Measurements from ENCODE around the gene LOXL1.

LOXL1 gene

GRCh38 chr15:73889762-73890124 is 36.5 kb upstream of the LOXL1 start:
- no peak for TF ChIP-seq CTCF (IDR thresholded peaks at IDR 0.05; ENCODE audit: unreplicated experiment in 3 of 3)
- H3K27ac Mint-ChIP-seq: no peak overlapping the region
- H3K9me3 Mint-ChIP-seq: no peaks in the 10 kb centered on the region
- H3K27me3 Mint-ChIP-seq (ENCODE audit: low read depth): peaks cover 45% of the 10 kb centered on the region
- H3K36me3 Mint-ChIP-seq (ENCODE audit: low read depth): no peaks in the 10 kb centered on the region
- no peaks in the 10 kb centered on the region for H3K4me1 Mint-ChIP-seq
- no peak overlapping the region for H3K4me3 Mint-ChIP-seq

- peaks cover 42% of the 10 kb centered on the region for H3K27me3 Mint-ChIP-seq (ENCODE audit: low read depth)
- H3K4me3 Mint-ChIP-seq: no peak overlapping the region
- H3K27ac Mint-ChIP-seq: no peak overlapping the region
- TF ChIP-seq CTCF (IDR thresholded peaks at IDR 0.05; ENCODE audit: unreplicated experiment in 3 of 3): no peak
- H3K4me1 Mint-ChIP-seq: no peaks in the 10 kb centered on the region
- no peaks in the 10 kb centered on the region for H3K9me3 Mint-ChIP-seq
- no peaks in the 10 kb centered on the region for H3K36me3 Mint-ChIP-seq (ENCODE audit: low read depth)
Measured at GRCh38 chr15:73891328-73892315, 34.6 kb upstream of the LOXL1 start.

- no peak for TF ChIP-seq CTCF (IDR thresholded peaks at IDR 0.05; ENCODE audit: unreplicated experiment in 3 of 3)
- Mint-ChIP-seq H3K4me1 (no peaks in the 10 kb centered on the region), H3K4me3 (no peak overlapping the region), H3K27me3 (ENCODE audit: low read depth) (peaks cover 32% of the 10 kb centered on the region), H3K36me3 (ENCODE audit: low read depth) (no peaks in the 10 kb centered on the region), H3K27ac (no peak overlapping the region), H3K9me3 (no peaks in the 10 kb centered on the region)
Measured at GRCh38 chr15:73892446-73893226, 33.6 kb upstream of the LOXL1 start.

- Mint-ChIP-seq H3K27ac (no peak overlapping the region), H3K4me1 (no peaks in the 10 kb centered on the region), H3K27me3 (ENCODE audit: low read depth) (peaks cover 27% of the 10 kb centered on the region), H3K4me3 (no peak overlapping the region), H3K9me3 (no peaks in the 10 kb centered on the region), H3K36me3 (ENCODE audit: low read depth) (no peaks in the 10 kb centered on the region)
- TF ChIP-seq CTCF (IDR thresholded peaks at IDR 0.05; ENCODE audit: unreplicated experiment in 3 of 3): no peak
Measured at GRCh38 chr15:73894133-73894814, 32.0 kb upstream of the LOXL1 start.

GRCh38 chr15:73897441-73898261 is 28.6 kb upstream of the LOXL1 start:
- Mint-ChIP-seq H3K4me1 (no peaks in the 10 kb centered on the region), H3K4me3 (no peak overlapping the region), H3K27me3 (ENCODE audit: low read depth) (peaks cover 11% of the 10 kb centered on the region), H3K27ac (no peak overlapping the region), H3K36me3 (ENCODE audit: low read depth) (no peaks in the 10 kb centered on the region), H3K9me3 (no peaks in the 10 kb centered on the region)
- TF ChIP-seq CTCF (IDR thresholded peaks at IDR 0.05; ENCODE audit: unreplicated experiment in 3 of 3): peak; percentile 47 to 63 (median 59)
